KOPT-K1 (cell line): Measurements from ENCODE around the gene DNAJA4.

ENCODE experiments used
- H3K27ac ChIP-seq: fragments of 200-600 bp; sonication (generic); 2 replicates; pipeline ENCODE4 v1.5.1; 2016; ENCODE audit warnings: antibody characterized with exemption, mild to moderate bottlenecking, low read depth, low read length; ENCODE audit not compliant: poor library complexity, severe bottlenecking
- H3K36me3 ChIP-seq: fragments of 200-600 bp; sonication (generic); 2 replicates; pipeline ENCODE4 v1.5.1; 2017; ENCODE audit warnings: antibody characterized with exemption, mild to moderate bottlenecking, low read length, moderate library complexity; ENCODE audit not compliant: insufficient read depth
- H3K9me3 ChIP-seq: fragments of 200-600 bp; sonication (generic); 2 replicates; pipeline ENCODE4 v1.5.1; 2017; ENCODE audit warnings: antibody characterized with exemption, low read length, mild to moderate bottlenecking; ENCODE audit not compliant: insufficient read depth, poor library complexity, severe bottlenecking

Gene DNAJA4

DNA sequence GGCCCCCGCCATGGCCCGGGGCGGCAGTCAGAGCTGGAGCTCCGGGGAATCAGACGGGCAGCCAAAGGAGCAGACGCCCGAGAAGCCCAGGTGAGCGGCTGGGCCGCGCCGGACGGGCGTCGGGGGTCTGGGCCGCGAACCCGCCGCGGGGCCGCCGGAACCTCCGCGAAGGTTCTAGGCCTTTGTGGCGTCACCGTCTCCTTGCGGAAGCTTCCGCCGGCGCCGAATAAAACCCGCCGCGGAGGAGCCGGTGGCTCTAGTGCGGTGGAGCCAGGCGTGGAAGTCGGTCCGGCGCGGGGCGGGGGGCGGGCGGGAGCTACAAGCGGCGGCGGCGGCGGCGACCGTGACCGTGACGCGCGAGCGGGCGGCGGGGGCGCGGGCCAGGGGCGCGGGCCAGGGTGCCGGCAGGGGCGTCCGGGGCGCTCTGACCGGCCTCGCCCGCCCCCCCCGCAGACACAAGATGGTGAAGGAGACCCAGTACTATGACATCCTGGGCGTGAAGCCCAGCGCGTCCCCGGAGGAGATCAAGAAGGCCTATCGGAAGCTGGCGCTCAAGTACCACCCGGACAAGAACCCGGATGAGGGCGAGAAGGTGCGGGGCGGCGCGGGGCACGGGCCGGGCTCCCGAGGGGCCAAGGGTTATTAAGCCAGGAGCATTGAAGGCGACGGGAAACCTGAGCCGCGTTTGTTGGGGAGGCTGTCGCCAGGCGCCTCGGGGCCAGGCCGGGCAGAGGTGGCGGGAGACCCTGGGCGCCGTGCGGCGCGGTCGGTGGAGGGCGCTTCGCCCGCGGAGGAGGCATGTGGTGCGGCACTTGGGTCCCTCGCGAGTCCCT lies at the start of gene DNAJA4:
Gene DNAJA4 (plus strand): TSS at position 259 of the 833 bp plus-strand sequence. CDS start 202 bp downstream, at position 461.
- H3K9me3 ChIP-seq = no peaks in the 10 kb centered on the region
- H3K36me3 ChIP-seq = no peaks in the 10 kb centered on the region
- no peak within 1 kb of the TSS for H3K27ac ChIP-seq

DNA sequence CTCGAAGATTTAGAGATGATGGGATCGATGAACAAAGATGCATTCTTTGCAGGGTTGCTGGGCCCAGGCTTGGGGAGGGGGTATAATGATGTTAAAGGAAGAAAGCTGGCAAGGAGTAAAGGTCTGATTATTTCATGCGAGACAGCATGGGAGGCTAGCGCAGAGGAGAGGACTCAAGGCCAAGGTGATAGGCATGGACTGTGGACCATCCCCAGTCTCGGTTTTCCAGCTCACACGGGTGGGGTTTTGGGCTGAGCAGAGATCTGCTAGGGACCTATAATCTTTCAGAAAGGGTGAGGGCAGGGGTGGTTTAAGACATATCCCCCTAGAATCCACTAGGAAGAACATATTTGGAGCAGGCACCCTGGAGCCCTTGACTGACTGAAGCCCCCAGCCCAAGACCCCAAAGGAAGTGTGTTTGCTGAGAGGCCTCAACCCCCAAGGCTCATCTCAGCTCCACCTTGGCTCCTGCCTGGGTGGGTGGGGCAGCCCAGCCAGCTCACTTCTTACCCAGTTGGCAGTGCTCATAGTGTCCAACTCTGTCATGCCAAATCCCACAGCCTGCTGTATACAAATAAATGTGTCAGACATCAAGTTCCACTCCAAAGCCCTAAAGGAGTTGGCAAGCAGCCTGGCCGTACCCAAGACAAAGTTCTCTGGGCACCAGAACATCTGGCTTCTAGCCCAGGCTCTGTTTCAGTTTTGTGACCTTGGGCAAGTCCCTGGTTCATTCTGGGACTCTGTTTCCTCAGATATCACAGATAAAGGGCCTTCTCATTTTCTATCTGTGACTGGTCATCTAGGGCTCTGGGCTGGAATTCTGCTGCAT lies 47.9 kb upstream of the DNAJA4 start:
- no peaks in the 10 kb centered on the region for H3K9me3 ChIP-seq
- H3K27ac ChIP-seq = no peak overlapping the region
- H3K36me3 ChIP-seq = no peaks in the 10 kb centered on the region

DNA sequence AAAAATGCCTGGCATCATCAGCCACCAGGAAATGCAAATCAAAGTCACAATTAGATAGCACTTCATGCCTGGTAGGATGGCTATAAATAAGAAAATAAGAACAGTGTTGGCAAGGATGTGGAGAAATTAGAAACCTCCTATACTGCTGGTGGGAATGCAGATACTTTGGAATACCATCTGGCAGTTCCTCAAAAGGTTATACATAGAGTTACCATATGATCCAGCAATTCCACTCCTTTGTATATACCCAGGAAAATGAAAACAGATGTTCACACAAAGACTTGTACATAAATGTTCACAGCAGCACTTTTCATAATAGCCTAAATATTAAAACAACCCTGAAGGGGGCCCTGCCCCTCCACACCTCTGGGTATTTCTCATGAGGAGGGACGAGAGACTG lies 43.6 kb upstream of the DNAJA4 start:
- H3K9me3 ChIP-seq = no peaks in the 10 kb centered on the region
- H3K36me3 ChIP-seq = no peaks in the 10 kb centered on the region
- H3K27ac ChIP-seq = no peak overlapping the region

- H3K27ac ChIP-seq = no peak overlapping the region
- H3K9me3 ChIP-seq = no peaks in the 10 kb centered on the region
- no peaks in the 10 kb centered on the region for H3K36me3 ChIP-seq
Measured at GRCh38 chr15:78222745-78223395, 41.5 kb upstream of the DNAJA4 start.

DNA sequence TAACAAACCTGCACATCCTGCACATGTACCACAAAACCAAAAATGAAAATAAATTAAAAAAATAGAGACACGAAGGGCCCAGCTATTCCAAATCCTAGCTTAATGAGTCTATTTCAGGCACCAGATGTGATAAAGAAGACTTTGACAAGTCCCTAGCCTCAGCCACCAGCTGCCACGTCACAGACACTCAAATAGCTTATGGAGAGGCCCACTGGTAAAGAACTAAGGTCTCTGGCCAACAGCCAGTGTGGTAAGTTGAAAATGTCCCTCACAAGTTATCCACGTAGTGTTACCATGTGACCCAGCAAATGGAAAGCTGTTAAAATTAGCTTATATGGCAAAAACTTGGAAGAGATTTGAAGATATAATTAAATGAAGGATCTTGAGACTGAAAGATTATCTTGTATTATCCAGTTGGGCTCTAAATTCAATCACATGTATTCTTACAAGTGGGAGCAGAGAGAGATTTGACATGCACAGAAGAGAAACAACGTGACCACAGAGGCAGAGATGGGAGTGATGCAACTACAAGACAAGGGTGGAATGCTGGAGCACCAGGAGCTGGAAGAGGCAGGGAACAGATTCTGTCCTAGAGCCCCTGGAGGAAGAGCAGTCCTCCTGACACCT lies 40.9 kb upstream of the DNAJA4 start:
- Histone ChIP-seq H3K27ac (no peak overlapping the region), H3K9me3 (no peaks in the 10 kb centered on the region), H3K36me3 (no peaks in the 10 kb centered on the region)

- H3K36me3 ChIP-seq = no peaks in the 10 kb centered on the region
- H3K9me3 ChIP-seq = no peaks in the 10 kb centered on the region
- H3K27ac ChIP-seq = no peak overlapping the region
Measured at GRCh38 chr15:78224023-78224411, 40.3 kb upstream of the DNAJA4 start.

DNA sequence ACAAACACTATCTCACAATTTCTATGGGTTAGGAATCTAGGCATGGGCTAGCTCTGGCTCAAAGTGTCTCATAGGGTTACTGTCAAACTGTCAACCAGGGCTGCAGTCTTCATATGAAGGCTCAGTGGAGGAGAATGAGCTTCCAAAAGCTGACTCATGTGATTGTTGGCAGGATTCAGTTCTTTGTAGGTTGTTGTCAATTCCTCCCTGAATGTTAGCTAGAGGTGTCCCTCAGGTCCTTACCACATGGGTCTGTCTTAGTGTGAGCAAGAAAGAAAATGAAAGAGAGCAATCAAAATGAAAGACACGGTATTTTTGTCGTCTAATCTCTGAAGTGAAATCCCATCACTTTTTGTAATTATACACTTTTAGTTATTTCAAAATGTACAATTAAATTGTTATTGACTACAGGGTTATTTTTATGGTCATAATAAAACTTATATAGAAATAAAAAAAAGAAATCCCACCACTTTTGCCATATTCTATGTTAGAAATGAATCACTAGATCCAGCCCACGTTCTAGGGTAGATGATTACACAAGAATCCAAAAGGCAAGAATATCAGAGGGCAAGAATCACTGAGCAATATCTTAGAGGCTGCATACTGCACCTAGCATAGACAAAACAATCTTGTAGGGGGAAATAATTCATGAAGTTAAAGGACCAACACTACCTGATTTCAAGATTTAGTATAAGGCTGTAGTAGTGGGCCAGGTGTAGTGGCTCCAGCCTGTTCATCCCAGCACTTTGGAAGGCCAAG lies 38.4 kb upstream of the DNAJA4 start:
- Histone ChIP-seq H3K36me3 (no peaks in the 10 kb centered on the region), H3K27ac (no peak overlapping the region), H3K9me3 (no peaks in the 10 kb centered on the region)

DNA sequence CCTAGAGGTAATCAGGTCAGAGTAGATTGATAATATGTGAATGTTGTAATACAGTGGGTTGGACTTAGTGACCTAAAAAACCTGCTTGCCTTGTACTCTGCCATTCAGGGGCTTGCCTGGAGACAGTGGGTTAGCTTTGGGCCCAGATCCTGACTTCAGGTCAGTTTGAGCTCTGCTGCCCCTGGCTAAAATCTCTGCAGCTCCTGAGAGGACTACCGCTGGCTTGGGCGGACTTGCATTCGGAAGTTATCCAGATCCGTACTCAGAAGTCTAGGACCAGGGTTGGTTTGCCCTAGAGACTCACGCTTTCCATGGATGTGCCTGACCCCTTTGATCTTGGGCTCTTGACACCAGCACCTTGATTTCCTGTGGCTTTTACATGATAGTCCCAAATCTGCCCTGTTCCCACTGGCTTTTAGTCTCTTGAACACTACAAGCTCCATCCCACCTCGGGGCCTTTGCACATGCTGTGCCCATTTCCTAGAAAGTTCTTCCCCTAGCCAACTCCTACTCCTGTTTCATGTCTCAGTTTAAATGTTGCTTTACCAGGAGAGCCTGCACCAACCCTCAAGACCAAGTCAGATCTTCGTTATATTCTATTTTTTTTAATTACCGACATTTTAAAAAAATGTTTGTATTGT lies 35.9 kb upstream of the DNAJA4 start:
- H3K36me3 ChIP-seq = no peaks in the 10 kb centered on the region
- no peaks in the 10 kb centered on the region for H3K9me3 ChIP-seq
- H3K27ac ChIP-seq = no peak overlapping the region

DNA sequence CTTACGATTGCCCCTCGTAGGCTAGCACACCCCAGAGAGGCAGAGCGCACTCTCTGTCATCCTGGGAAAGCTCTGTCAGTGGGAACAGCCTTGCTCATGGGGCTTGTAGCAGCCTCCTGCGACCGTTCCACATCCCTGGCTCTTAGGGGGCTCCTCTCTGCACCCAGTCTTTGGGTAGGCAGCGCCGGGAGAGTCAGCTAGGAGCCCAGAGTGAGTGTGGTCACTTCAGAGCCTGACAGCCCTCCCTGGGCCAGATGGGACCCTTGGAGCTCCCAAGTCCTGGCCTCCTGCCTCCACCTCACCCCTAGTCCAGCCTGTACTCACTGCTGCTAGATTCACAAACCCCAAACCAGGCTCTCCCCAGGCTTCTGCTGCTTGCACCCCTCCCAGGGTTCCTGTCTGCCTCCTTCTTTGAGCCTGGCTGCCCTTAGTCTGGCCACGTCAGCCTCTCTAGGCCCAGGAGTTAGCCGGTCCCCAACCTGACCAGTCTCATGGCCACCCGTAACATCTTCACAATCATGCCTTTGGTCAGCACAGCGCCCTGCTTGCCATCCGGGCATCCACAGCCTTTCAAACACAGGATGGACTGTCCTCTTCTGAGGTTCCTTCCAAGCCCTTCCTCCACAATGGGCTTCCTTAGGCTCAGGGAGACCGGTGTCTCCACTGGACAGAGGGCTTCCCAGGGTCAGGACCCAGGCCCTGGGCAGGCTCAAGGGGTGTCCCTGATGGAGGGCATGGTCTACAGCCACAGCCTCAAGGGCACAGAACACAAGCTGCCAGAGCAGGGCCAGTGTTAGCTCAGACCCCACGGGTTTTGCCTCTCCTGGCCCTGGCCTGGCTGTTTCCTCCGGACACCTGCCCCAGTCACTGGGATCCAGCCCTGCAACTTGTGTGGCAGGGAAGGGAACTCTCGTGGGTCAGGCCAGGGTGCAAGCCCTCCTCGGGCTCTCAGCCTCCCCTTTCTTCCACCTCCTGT lies 34.6 kb upstream of the DNAJA4 start:
- Histone ChIP-seq H3K36me3 (no peaks in the 10 kb centered on the region), H3K27ac (no peak overlapping the region), H3K9me3 (no peaks in the 10 kb centered on the region)

GRCh38 chr15:78232951-78233350 lies 31.4 kb upstream of the DNAJA4 start:
- no peaks in the 10 kb centered on the region for H3K9me3 ChIP-seq
- no peak overlapping the region for H3K27ac ChIP-seq
- H3K36me3 ChIP-seq = no peaks in the 10 kb centered on the region

GRCh38 chr15:78233496-78233895 lies 30.9 kb upstream of the DNAJA4 start:
- Histone ChIP-seq H3K36me3 (no peaks in the 10 kb centered on the region), H3K27ac (no peak overlapping the region), H3K9me3 (no peaks in the 10 kb centered on the region)

DNA sequence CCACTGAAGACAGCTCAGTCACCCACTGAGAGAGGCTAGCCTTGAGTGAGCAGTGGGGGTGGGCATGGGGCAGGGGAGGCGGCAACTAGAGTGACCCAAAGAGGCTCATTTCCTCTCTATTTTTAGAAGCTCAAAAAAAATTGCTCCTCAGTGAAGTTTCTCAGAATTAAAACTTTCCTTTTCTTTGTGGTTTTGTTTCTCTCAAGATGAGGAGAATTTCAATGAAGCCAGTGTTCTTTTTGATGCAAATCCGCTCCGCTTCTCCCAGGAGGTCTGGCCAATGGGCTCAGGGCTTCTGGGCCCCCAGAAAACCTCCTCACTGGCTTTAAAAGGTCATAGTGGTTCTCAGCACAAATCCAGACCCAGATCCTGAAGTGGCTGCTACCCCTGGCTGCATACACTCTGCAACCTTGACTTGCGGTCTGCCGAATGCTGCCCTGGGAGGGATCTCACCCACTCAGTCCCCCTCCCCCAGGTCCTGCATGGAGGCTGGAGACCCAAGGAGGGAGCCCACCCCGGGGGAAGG lies 29.8 kb upstream of the DNAJA4 start, which contains the start of gene ACSBG1:
Gene ACSBG1 (minus strand): TSS at position 51 of the 526 bp plus-strand sequence. CDS start 64 bp downstream, outside the sequence.
- no peak within 1 kb of the TSS for H3K27ac ChIP-seq

GRCh38 chr15:78236491-78236890 lies 27.9 kb upstream of the DNAJA4 start:
- Histone ChIP-seq H3K36me3 (no peaks in the 10 kb centered on the region), H3K27ac (no peak overlapping the region), H3K9me3 (no peaks in the 10 kb centered on the region)

More for the DNA sequence above, 29.8 kb upstream of the DNAJA4 start, which contains the start of gene ACSBG1:
- Histone ChIP-seq H3K36me3 (no peaks in the 10 kb centered on the region), H3K9me3 (no peaks in the 10 kb centered on the region)
